Loucy (cell line): Measurements from ENCODE around the gene SLC29A3.

ENCODE experiments used
- CTCF ChIP-seq: fragments of 200-600 bp; sonication (generic); conservative IDR thresholded peaks from 2 replicates; pipeline ENCODE4 v1.5.1; 2014; ENCODE audit warnings: mild to moderate bottlenecking, antibody characterized with exemption, low read length
- EZH2phosphoT487 ChIP-seq: fragments of 200-600 bp; IDR thresholded peaks from 2 replicates; pipeline ENCODE4 v1.6.1; 2018; ENCODE audit warnings: antibody characterized with exemption, mild to moderate bottlenecking, moderate library complexity, borderline replicate concordance

- TF ChIP-seq CTCF (no peak), EZH2phosphoT487 (no peak)
Observed at GRCh38 chr10:71345694-71346093, 26.6 kb downstream of the SLC29A3 start.
